CD1c-positive myeloid dendritic cell (primary cell): ENCODE data around the gene THSD4.

ENCODE experiments used
- DNase-seq: peaks from one replicate; pipeline ENCODE4 v3.0.0-alpha.2; 2016; ENCODE audit errors: extremely low spot score

The THSD4 gene

GRCh38 chr15:71581398-71581930 lies 466.2 kb downstream of the THSD4 start:
- DNase-seq = no peak

- DNase-seq = no peak
These were observed 469.9 kb downstream of the THSD4 start for GRCh38 chr15:71585159-71585558.

- DNase-seq = no peak
These were observed 471.2 kb downstream of the THSD4 start for GRCh38 chr15:71586463-71586862.

GRCh38 chr15:71588746-71589145 lies 473.5 kb downstream of the THSD4 start:
- no peak for DNase-seq

- no peak for DNase-seq
These were observed 475.8 kb downstream of the THSD4 start for GRCh38 chr15:71591057-71591456.

- no peak for DNase-seq
These were observed 476.9 kb downstream of the THSD4 start for GRCh38 chr15:71592203-71592602.

- no peak for DNase-seq
These were observed 480.7 kb downstream of the THSD4 start for GRCh38 chr15:71595846-71596553.

- no peak for DNase-seq
These were observed 481.4 kb downstream of the THSD4 start for GRCh38 chr15:71596672-71597071.

- no peak for DNase-seq
These were observed 481.9 kb downstream of the THSD4 start for GRCh38 chr15:71597126-71597525.

- DNase-seq = no peak
These were observed 482.4 kb downstream of the THSD4 start for GRCh38 chr15:71597637-71598036.

- no peak for DNase-seq
These were observed 483.5 kb downstream of the THSD4 start for GRCh38 chr15:71598741-71599140.

- DNase-seq = no peak
These were observed 484.3 kb downstream of the THSD4 start for GRCh38 chr15:71599418-71600151.

GRCh38 chr15:71600237-71600636 lies 485.0 kb downstream of the THSD4 start:
- no peak for DNase-seq

- no peak for DNase-seq
These were observed 486.0 kb downstream of the THSD4 start for GRCh38 chr15:71601038-71601834.

- no peak for DNase-seq
These were observed 488.1 kb downstream of the THSD4 start for GRCh38 chr15:71603379-71603778.

- DNase-seq = no peak
These were observed 492.1 kb downstream of the THSD4 start for GRCh38 chr15:71607383-71607782.

GRCh38 chr15:71610728-71611552 lies 495.7 kb downstream of the THSD4 start:
- no peak for DNase-seq

GRCh38 chr15:71611553-71612396 lies 496.5 kb downstream of the THSD4 start:
- no peak for DNase-seq

- no peak for DNase-seq
These were observed 497.1 kb downstream of the THSD4 start for GRCh38 chr15:71612397-71612722.

GRCh38 chr15:71612869-71613268 lies 497.6 kb downstream of the THSD4 start:
- no peak for DNase-seq

- no peak for DNase-seq
These were observed 507.8 kb downstream of the THSD4 start for GRCh38 chr15:71623111-71623510.
